ENCODE results near the gene TOM1L2. TPM values are rescaled to one million over a fixed set of nuclear protein-coding genes. Genes with fewer than 3 reads are reported as not detected.

Gene TOM1L2
- total RNA-seq, 1 donor from 2014 or later, result 4.3 TPM

GRCh38 chr17:17963066-17963465 is 9.1 kb downstream of the TOM1L2 start:
- no peak for DNase-seq (ENCODE audit: low spot score)
- no peak overlapping the region for H3K4me3 ChIP-seq
- peaks cover 6% of the 10 kb centered on the region for H4K20me1 ChIP-seq (ENCODE audit: low read depth)
- no peaks in the 10 kb centered on the region for H3K79me2 ChIP-seq (ENCODE audit: low read depth)
- peaks cover 2% of the 10 kb centered on the region for H3K27me3 Mint-ChIP-seq (ENCODE audit: insufficient read depth, low read depth)
- peaks cover 4% of the 10 kb centered on the region for H3F3A ChIP-seq (ENCODE audit: low read depth)
- no peaks in the 10 kb centered on the region for H3K9me3 ChIP-seq (ENCODE audit: low read depth)
- H3K36me3 ChIP-seq, result no peaks in the 10 kb centered on the region
- H2AFZ ChIP-seq (replicated peaks), result no peak overlapping the region
- peaks cover 2% of the 10 kb centered on the region for H3K36me3 Mint-ChIP-seq
- TF ChIP-seq EZH2phosphoT487 (IDR thresholded peaks at IDR 0.05), result no peak
- no peak for TF ChIP-seq EZH2 (IDR thresholded peaks at IDR 0.05)
- no peak for TF ChIP-seq CTCF (IDR thresholded peaks at IDR 0.05)
- no peak overlapping the region for H3K27ac Mint-ChIP-seq
- H3K4me1 Mint-ChIP-seq, result peaks cover 15% of the 10 kb centered on the region
- H3K9ac ChIP-seq, result no peak overlapping the region
- no peaks in the 10 kb centered on the region for H3K27me3 ChIP-seq
- peaks cover 8% of the 10 kb centered on the region for H3K4me1 ChIP-seq
- H3K27ac ChIP-seq, result no peak overlapping the region
- no peak overlapping the region for H3K4me3 Mint-ChIP-seq
- H3K4me2 ChIP-seq, result no peak overlapping the region
- no peaks in the 10 kb centered on the region for H3K9me3 Mint-ChIP-seq

GRCh38 chr17:17960500-17961030 is 11.6 kb downstream of the TOM1L2 start:
- no peak for TF ChIP-seq EZH2phosphoT487 (IDR thresholded peaks at IDR 0.05)
- no peak for TF ChIP-seq EZH2 (IDR thresholded peaks at IDR 0.05)
- H3K4me3 ChIP-seq, result no peak overlapping the region
- no peak overlapping the region for H3K27ac ChIP-seq
- H3K9ac ChIP-seq, result no peak overlapping the region
- peaks cover 4% of the 10 kb centered on the region for H3K27me3 Mint-ChIP-seq (ENCODE audit: insufficient read depth, low read depth)
- H3K9me3 ChIP-seq (ENCODE audit: low read depth), result no peaks in the 10 kb centered on the region
- peaks cover 6% of the 10 kb centered on the region for H4K20me1 ChIP-seq (ENCODE audit: low read depth)
- H3K4me3 Mint-ChIP-seq, result no peak overlapping the region
- H3K79me2 ChIP-seq (ENCODE audit: low read depth), result no peaks in the 10 kb centered on the region
- H2AFZ ChIP-seq (replicated peaks), result no peak overlapping the region
- no peak overlapping the region for H3K27ac Mint-ChIP-seq
- peaks cover 4% of the 10 kb centered on the region for H3F3A ChIP-seq (ENCODE audit: low read depth)
- H3K4me2 ChIP-seq, result no peak overlapping the region
- peaks cover 4% of the 10 kb centered on the region for H3K36me3 Mint-ChIP-seq
- no peaks in the 10 kb centered on the region for H3K27me3 ChIP-seq
- H3K9me3 Mint-ChIP-seq, result no peaks in the 10 kb centered on the region
- no peak for DNase-seq (ENCODE audit: low spot score)
- H3K4me1 ChIP-seq, result peaks cover 8% of the 10 kb centered on the region
- peaks cover 13% of the 10 kb centered on the region for H3K4me1 Mint-ChIP-seq
- H3K36me3 ChIP-seq, result no peaks in the 10 kb centered on the region

- Mint-ChIP-seq H3K9me3 (no peaks in the 10 kb centered on the region), H3K36me3 (peaks cover 7% of the 10 kb centered on the region), H3K27ac (no peak overlapping the region), H3K4me1 (peaks cover 8% of the 10 kb centered on the region), H3K4me3 (no peak overlapping the region), H3K27me3 (ENCODE audit: insufficient read depth, low read depth) (peaks cover 7% of the 10 kb centered on the region)
- DNase-seq (ENCODE audit: low spot score), result no peak
- peak overlapping the region; percentile 17 for H3K4me2 ChIP-seq
- H3K79me2 ChIP-seq (ENCODE audit: low read depth), result no peaks in the 10 kb centered on the region
- H3K4me3 ChIP-seq, result no peak overlapping the region
- H3K27me3 ChIP-seq, result no peaks in the 10 kb centered on the region
- no peak overlapping the region for H2AFZ ChIP-seq (replicated peaks)
- no peak overlapping the region for H3K27ac ChIP-seq
- TF ChIP-seq EZH2 (IDR thresholded peaks at IDR 0.05) (no peak), EZH2phosphoT487 (IDR thresholded peaks at IDR 0.05) (no peak), CTCF (IDR thresholded peaks at IDR 0.05) (no peak)
- peaks cover 8% of the 10 kb centered on the region for H3K4me1 ChIP-seq
- H3K9me3 ChIP-seq (ENCODE audit: low read depth), result no peaks in the 10 kb centered on the region
- H3K9ac ChIP-seq, result peak overlapping the region; percentile 9
- H3F3A ChIP-seq (ENCODE audit: low read depth), result peaks cover 4% of the 10 kb centered on the region
- H4K20me1 ChIP-seq (ENCODE audit: low read depth), result peaks cover 6% of the 10 kb centered on the region
- no peaks in the 10 kb centered on the region for H3K36me3 ChIP-seq
Observed at GRCh38 chr17:17959520-17960361, 12.5 kb downstream of the TOM1L2 start.

GRCh38 chr17:17958982-17959381 is 13.2 kb downstream of the TOM1L2 start:
- Histone ChIP-seq H3K4me3 (no peak overlapping the region), H3K9ac (no peak overlapping the region), H3K79me2 (ENCODE audit: low read depth) (no peaks in the 10 kb centered on the region), H4K20me1 (ENCODE audit: low read depth) (peaks cover 6% of the 10 kb centered on the region), H3K36me3 (no peaks in the 10 kb centered on the region), H3K9me3 (ENCODE audit: low read depth) (no peaks in the 10 kb centered on the region), H3K27me3 (no peaks in the 10 kb centered on the region), H3F3A (ENCODE audit: low read depth) (peaks cover 4% of the 10 kb centered on the region), H3K4me2 (no peak overlapping the region), H2AFZ (replicated peaks) (no peak overlapping the region), H3K4me1 (peaks cover 8% of the 10 kb centered on the region), H3K27ac (no peak overlapping the region)
- Mint-ChIP-seq H3K27me3 (ENCODE audit: insufficient read depth, low read depth) (peaks cover 7% of the 10 kb centered on the region), H3K4me3 (no peak overlapping the region), H3K27ac (no peak overlapping the region), H3K4me1 (peaks cover 8% of the 10 kb centered on the region), H3K36me3 (peaks cover 7% of the 10 kb centered on the region), H3K9me3 (no peaks in the 10 kb centered on the region)
- no peak for DNase-seq (ENCODE audit: low spot score)
- TF ChIP-seq CTCF (IDR thresholded peaks at IDR 0.05), result no peak
